ENCODE results near the gene PIM1.
"Not testable (repeated sequence)": the region's sequence is repeated elsewhere in the genome, so short reads cannot be mapped to it uniquely, and the experiment has no call there.

The PIM1 gene

DNA sequence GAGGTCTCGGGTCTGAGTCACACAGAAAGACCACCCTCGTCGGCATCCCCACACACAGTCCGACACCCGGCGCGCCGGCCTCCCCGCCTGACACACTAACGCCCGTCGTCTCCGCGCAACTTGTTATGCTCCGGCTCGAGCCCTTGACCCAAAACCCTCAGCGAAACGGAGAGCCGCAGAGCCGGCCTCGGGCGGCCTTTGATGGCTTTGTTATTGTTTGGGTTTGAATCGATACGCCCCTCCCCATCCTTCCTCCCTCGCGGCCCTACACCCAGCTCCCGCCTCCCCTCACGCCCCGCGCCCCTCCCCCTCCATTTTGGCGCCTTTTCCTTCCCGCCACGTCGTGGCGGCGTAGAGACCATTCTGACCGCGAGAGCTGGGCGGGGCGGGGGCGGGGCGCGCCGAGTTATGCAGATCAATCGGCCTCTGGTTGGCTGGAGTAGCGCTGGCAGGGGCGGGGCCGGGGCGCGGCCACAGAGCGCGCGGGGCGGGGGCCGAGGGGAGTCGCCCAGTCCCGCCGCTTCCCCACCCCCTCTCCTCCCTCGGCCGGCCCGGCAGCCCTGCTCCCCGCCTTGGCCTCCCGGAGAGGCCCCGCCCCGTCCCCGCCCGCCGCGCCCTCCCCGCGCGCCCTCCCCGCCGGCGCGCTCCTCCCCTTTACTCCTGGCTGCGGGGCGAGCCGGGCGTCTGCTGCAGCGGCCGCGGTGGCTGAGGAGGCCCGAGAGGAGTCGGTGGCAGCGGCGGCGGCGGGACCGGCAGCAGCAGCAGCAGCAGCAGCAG, at the start of gene PIM1:
PIM1 (plus strand) TSS at position 657 of the 777 bp plus-strand sequence. CDS start 424 bp downstream, outside the sequence.
- peak; percentile 97 for DNase-seq (ENCODE audit: low spot score)

DNA sequence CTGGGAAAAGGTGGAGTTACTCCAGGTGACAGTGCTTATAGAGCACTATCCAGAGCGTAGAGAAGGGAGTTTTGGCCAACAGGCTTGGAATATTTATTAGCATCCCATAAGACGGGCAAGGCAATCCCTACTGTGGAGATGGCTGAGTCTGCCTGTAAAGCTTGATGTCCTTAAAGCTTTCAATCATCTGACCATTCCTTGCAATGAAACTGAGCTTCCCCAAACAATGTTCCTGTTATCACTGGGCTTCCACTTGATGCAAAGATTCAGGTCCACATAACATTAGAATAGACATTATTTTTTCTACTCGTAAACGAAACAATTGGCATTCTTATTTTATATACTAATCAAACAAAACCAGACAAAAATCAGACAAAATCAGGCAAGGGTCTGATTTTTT, 48.4 kb upstream of the PIM1 start:
- no peak for DNase-seq (ENCODE audit: low spot score)

DNA sequence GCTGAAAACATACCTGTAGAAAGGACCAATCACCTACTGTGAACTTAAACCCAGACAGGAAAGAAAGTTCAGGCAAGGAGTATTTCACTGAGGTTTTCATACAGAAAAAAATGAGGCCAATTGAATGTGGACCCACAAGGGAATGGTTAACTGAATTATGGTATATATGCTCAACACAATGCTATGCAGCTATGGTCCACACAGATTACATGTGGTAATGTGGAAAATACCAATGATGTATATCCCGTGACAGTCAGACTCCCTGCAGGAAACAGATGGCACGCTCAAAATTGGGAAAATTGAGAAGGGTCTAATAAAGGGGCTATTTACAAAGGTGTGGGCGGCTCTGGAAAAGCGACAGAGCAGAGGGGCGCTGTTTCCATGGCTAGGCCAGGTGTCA, 47.1 kb upstream of the PIM1 start:
- DNase-seq (ENCODE audit: low spot score): no peak

DNA sequence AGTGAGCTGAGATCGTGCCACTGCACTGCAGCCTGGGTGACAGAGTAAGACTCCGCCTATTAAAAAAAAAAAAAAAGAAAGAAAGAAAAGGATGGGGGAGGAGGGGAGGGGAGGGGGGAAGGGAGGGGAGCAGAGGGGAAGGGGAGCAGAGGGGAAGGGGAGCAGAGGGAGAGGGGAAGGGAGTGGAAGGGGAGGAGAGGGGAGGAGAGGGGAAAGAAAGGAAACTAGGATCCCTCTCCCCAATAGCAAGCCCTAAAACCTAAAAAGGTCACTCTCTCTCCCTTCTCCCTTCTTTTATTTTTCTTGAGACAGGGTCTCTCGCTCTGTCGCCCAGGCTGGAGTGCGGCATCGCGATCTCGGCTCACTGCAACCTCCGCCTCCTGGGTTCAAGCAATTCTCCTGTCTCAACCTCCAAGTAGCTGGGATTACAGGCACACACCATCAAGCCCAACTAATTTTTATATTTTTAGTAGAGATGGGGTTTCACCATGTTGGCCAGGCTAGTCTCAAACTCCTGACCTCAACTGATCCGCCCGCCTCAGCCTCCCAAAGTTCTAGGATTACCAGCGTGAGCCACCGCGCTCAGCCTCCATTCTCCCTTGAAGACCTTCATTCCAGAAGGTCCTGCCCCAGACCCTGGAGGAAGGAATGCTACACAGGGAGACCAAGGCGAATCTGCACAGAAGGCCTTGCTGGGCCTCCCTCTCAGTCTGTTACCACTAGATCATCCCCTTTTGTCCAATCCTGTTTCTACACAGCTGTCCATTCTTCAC, 45.8 kb upstream of the PIM1 start:
- DNase-seq (ENCODE audit: low spot score): peak; percentile 37

DNA sequence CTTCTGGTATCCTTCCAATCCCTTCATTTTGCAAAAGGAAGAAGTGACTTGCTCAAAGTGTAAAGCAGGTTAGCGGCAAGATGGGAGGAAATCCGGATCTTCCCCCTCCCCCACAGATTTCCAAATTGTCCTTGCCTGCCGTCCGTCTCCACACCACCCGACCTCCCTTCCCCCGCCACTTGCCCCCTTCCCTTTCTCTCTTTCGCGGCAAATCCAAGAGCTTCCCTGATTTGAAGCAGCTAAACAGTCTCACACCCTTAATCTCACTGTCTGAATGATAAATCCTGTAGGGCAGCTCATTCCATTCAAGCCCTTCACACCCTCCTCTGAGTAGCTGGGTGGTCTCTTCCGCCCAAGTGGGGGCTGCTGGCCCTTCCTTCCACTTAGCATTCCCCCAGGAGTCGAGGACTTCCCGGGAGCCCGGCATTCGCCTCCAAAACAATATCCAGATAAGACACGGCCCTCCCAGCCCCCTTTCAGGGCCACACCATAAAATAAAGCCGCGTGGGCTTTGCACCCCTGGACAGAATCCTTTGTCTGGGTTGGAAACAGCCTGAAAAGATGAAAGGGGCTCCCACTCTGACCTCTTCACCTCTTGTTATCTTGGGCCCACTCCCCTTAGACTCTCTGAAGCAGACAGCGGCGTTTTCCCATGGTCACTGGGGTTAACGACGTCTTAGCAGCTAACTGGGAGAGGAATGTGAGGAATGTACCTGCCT, 44.0 kb upstream of the PIM1 start:
- DNase-seq (ENCODE audit: low spot score): peak; percentile 93

DNA sequence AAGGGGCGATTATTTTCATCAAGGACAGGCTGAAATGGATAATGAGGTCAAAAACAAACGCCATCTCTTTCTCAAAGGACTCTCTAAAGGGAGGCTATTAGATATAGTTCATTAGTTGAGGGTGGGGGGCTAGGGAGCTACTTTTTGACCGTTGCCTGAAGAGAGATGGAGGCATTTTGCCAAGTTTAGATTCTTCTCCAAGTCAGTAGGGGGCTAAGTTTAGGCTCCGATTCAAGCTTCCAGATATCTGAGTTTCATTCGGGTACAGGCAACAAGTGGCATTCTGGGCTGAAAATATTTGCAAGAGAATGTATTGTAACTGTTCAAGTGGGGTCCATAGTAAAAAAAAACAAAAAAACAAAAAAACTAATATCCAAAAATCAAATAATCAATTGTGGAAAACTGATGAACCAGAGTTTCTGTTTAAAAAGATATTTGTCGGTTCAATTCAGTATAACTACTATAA, 43.4 kb upstream of the PIM1 start:
- no peak for DNase-seq (ENCODE audit: low spot score)

DNA sequence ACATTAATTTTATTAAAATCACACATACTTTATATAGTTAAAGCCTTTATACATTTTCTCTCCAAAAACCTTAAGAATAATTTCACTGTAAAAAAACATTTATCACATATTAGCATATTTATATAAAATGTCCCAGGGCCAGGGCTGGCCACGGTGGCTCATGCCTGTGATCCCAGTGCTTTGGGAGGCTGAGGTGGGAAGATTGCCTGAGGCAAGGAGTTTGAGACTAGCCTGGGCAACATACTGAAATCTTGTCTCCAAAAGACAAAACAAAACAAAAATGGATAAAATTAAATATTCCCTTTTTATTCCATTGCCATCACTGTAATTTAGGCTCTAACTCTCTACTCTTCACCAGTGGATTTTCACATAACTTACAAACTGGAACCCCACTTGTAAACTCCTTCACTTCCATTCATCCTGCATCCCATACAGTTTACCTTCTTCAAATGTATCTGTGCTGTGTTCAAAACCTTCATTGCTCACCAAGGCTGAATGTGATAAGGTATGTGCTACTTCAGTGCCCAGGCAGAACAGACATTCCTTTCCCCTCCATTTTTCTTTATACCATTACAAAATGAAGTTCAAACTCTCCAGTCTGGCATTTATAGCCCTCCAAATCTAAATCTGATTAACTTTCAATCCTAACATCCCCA, 42.9 kb upstream of the PIM1 start:
- DNase-seq (ENCODE audit: low spot score): no peak

DNA sequence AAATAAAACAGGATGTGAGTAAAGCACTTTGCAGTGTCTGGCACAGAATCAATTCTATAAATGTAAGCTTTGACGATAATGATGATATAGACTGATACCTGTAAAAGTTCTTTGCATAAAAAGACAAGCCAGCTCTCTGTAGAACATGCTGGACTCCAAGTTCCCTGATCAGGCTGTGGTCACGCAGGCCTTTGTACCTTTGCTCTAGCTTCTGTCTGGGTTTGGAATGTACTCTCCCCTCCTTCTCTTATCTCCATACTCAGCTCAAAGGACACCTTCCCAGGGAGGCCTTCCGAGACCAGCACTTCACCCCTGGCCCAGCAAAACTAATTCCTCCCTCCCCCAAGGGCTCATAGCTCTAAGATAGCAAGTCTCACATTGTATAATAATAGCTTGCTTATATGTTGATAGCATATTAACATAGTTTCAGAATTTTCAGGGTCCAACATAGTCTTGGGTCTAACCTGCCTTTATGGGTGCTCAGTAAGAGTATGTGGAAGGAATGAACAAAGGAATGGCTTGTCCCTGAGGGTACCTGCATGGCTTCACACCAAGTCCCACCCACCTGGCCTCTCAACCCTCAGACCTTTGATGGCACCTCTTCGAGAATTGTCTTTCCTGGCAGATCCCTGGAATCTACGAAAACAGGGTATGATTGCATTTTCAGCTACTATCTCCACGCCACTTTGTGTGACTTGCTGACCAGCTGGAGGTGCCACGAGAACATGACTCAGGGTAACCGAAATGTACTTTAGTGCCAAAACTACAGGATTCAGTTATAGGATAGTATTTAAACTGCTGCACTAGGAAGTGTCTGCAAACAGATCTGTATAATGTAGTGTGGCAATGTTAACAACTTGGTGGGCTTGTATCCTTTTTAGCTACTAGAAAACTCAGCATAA, 41.7 kb upstream of the PIM1 start:
- peak; percentile 24 for DNase-seq (ENCODE audit: low spot score)

DNA sequence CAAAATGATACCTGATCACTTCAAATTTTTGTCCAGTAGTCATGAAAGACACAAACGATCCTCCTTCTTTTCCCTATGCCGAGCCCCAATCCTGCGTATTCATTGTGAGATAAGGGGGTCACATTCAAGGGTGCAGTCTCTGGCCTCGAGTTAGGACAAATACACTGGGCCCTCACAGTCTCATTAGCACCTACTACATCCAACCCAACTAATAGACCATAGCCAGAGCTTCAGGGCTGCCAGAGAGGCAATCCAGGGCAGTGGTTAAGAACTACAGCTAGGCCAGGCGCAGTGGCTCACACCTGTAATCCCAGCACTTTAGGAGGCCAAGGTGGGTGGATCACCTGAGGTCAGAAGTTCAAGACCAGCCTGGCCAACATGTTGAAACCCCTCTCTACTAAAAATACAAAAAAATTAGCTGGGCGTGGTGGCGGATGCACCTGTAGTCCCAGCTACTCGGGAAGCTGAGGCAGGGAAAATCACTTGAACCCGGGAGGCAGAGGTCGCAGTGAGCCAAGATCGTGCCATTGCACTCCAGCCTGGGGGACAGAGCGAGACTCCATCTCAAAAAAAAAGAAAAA, 41.0 kb upstream of the PIM1 start:
- not testable (repeated sequence) for DNase-seq (ENCODE audit: low spot score)

DNA sequence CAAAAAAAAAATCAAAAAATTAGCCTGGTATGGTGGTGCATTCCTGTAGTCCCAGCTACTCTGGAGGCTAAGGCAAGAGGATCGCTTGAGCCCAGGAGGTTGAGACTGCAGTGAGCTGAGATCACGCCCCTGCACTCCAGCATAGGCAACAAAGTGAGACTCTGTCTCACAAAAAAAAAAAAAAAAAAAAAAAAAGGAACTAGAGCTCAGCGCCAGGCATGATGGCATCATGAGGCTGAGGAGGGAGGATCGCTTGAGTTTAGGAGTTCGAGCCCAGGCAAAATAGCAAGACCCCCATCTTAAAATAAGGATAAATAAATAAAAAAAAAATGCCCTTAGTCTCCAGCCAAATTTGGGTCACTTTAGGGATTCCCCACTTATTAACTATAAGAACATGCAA, 40.4 kb upstream of the PIM1 start:
- no peak for DNase-seq (ENCODE audit: low spot score)

DNA sequence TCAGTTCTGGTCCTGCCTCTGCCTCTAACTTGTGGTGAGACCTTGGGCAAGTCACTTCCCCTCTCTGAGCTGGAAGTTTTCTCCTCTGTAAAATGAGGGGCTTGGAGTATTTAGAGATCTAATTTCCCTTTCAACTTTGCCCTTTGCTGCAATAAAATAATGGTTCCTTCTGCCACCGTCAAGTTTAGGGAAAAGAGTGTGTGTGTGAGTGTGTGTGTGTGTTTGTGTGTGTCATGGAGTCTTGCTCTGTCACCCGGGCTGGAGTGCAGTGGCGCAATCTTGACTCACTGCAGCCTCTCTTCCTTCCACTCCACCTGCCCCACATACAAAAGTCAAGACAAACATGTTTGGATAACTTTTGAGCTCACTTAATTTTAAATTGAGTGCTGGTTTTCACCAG, 39.2 kb upstream of the PIM1 start:
- no peak for DNase-seq (ENCODE audit: low spot score)

DNA sequence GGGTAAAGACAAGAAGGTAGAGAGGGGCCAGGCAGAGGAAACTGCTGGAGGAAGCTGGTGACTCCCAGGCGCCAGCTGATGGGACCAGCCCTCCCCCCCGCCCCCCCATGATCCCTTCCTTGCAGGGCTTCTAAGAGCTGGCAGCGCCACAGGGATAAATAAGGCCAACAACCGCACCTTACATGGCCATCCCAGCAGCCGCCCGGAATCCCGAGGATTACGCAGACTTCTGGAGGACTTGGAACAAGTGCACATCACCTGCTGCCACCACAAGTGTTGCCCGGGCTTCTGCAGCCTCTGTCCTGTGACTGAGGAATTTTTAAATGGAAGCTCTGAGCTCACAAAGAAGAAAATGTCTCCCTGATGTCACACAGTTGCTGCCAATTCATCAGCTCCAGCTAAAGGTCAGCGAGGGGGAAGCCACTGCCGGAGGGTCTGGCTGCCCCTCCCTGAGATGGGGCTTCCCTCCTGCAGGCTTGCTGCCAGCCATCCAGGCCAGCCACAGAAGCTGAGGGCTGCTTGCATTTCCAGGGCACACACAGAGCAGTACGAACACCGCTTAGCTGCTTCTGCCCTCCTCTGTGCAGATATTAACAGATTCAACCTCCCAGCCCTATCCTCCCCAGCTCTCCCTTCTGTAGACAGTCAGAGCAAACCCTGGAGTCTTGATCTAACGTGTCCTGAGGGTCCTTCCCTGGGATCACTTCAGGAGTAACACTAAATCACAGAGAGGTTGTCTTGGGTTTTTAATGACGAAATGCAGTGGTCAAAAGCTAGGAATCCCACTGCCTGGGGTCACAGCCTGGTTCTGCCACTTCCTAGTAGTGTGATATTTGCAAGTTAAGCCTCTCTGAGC, 38.6 kb upstream of the PIM1 start:
- DNase-seq (ENCODE audit: low spot score): peak; percentile 88

DNA sequence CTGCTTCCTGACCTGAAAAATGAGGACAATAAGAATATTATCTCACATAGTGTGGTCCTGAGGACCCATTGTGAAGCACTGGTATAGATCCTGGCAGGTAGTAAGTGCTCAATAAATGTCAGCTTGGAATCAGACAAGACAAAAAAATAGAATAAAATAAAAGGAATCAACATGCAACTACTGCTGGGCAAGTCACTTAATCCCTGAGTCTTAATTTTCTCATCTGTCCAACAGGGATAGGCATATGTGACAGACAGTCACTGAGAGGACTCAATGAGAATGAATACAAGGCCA, 38.0 kb upstream of the PIM1 start:
- no peak for DNase-seq (ENCODE audit: low spot score)

DNA sequence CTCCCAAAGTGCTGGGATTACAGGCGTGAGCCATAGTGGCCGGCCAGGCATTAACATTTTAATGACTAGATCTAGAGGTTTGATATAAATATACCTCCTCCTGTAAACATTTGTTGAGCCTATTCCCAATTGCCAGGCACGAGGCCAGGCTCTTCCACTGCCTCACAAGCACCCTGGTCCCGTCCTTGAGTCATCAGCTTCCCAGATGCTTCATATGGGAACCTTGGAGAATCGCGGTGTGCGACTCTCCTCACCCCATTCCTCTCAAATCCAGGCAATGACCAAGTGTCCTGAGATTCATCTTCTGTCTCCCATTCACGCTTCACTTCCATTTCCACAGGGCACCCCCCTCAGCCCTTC, 35.9 kb upstream of the PIM1 start:
- peak; percentile 18 for DNase-seq (ENCODE audit: low spot score)

DNA sequence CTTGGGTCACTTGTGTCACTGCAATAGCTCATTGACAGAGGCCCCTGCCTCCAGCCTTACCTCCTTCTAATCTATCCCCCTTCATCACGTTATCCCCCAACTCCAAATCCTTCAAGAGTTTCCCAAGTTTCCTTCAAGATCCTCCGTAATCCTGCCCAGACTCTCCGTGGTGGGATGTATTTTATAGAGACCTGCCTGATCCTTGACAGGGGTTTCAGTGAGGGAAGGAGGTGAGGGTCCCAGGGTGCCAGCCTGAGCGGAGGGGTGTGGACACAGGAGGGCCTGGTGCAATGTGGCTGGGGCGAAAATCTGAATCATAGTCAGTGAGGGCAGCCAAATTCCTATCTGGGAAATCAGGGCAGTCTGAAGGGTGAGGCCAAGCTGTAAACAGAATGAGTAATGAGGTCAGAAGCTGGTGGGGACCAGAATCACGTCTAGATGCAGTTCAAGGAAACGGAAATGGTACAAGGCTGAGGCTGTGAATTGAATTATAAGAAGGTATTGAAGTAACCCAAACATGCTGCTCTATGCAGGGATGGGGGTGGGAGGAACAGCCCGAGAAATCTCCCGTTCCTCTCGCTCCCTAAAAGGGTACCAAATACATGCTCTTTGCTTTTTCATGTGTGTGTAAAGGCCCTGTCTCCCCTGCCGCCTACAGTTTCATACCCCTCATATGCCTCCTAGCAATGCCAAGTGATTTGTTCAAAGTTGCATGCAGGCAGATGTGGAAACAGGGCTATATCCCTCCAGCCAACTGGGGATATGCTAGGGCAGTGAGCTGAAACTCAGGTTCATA, 35.4 kb upstream of the PIM1 start:
- peak; percentile 46 for DNase-seq (ENCODE audit: low spot score)

DNA sequence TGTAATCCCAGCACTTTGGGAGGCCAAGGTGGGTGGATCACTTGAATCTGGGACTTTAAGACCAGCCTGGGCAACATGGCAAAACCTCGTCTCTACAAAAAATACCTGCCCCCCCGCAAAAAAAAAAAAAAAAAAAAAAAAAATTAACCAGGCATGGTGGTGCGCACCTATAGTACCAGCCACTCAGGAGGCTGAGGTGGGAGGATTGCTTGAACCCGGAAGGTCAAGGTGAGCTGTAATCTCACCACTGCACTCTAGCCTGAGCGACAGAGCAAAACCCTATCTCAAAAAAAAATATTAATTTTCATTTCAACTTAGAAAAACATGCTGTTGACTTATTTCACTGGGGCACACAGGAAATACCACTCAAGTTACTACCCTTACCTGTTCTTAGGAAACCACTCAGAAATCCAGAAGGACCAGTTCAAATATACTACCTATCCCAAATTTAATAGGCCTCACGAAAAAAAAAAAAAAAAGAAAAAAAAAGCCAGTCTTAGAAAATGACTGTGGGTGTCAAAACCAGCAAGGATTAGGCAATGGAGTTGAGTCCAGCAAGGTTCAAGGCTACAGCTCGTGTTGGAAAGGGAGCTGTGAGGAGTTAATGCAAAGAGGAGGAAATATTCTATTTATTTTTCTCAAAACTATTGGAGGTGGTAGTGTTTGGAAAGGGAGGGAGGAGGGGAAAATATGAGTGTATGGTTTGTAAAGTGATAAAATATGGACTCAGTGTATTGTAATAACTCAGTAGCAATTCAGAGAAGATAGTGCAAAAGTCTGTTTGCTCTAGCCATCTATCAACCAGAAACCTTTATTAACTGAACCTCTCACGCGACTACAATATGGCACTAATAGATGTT, 33.9 kb upstream of the PIM1 start:
- DNase-seq (ENCODE audit: low spot score): no peak

DNA sequence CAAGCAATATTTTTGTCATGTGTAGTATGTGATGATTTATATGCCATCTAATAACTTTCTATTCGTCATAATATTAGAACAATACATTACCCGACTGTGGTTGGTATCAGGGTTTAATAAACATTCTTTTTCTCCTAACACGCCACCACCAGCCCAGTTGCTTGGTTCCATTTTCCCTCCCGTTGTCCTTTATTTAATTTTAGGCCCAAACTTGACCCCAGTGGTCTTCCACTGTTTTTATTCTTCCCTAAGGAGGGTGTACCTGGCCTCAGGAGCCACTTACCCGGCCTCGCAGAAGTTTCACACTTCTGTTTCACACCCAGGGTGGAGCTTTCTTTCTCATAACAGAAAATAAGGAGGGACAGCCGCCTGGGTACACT, 33.1 kb upstream of the PIM1 start:
- DNase-seq (ENCODE audit: low spot score): no peak
